ENCODE results near the gene EXOC3L1. TPM values are rescaled to one million over a fixed set of nuclear protein-coding genes. Genes with fewer than 3 reads are reported as not detected.
A peak's percentile ranks its signal among the peaks of the same experiment; 100 is the strongest.

EXOC3L1 gene
- total and polyA plus RNA-seq, 2 of the 13 experiments (the other 11 are each of a cell fraction or from before 2014, with no cell fraction given), result 0.12 TPM; not detected in 1

DNA sequence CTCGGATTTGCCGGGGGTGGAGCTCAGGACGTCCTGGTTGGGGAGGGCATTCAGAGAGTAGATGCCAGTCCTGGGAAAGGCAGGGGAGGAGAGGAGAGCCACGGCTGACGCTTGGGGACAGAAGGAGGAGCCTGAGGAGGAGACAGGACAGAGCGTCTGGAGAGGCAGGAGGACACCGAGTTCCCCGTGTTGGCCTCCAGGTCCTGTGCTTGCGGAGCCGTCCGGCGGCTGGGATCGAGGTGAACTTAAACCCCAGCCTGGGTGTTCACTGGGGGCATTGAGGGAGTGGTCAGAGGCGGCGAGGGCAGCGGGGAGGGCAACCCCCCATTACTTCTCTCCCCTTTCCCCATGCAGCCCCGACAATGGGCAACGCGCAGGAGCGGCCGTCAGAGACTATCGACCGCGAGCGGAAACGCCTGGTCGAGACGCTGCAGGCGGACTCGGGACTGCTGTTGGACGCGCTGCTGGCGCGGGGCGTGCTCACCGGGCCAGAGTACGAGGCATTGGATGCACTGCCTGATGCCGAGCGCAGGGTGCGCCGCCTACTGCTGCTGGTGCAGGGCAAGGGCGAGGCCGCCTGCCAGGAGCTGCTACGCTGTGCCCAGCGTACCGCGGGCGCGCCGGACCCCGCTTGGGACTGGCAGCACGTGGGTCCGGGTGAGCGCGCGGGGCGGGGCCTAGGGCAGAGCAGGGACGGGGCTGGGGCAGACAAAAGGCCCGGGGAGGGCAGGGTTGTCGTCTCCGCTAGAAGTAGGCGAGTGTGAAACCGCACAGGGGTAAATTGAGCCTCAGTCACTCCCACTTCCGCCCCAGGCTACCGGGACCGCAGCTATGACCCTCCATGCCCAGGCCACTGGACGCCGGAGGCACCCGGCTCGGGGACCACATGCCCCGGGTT lies 15.9 kb downstream of the EXOC3L1 start (continued):
- TF ChIP-seq, protein P1, sequence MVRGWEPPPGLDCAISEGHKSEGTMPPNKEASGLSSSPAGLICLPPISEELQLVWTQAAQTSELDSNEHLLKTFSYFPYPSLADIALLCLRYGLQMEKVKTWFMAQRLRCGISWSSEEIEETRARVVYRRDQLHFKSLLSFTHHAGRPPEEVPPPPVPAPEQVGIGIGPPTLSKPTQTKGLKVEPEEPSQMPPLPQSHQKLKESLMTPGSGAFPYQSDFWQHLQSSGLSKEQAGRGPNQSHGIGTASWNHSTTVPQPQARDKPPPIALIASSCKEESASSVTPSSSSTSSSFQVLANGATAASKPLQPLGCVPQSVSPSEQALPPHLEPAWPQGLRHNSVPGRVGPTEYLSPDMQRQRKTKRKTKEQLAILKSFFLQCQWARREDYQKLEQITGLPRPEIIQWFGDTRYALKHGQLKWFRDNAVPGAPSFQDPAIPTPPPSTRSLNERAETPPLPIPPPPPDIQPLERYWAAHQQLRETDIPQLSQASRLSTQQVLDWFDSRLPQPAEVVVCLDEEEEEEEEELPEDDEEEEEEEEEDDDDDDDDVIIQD (CRISPR knock-in tag; IDR thresholded peaks at IDR 0.05; ENCODE audit: low read depth), result no peak
- TF ChIP-seq SIX1 (CRISPR knock-in tag; IDR thresholded peaks at IDR 0.05; ENCODE audit: borderline replicate concordance), result no peak; the same call in 1 of the 2 replicates
- no peak for TF ChIP-seq ZNF672 (CRISPR knock-in tag; IDR thresholded peaks at IDR 0.05)
- TF ChIP-seq EZH2 (conservative IDR thresholded peaks at IDR 0.05; ENCODE audit: low read depth, low read length), result no peak
- TF ChIP-seq, protein P2, sequence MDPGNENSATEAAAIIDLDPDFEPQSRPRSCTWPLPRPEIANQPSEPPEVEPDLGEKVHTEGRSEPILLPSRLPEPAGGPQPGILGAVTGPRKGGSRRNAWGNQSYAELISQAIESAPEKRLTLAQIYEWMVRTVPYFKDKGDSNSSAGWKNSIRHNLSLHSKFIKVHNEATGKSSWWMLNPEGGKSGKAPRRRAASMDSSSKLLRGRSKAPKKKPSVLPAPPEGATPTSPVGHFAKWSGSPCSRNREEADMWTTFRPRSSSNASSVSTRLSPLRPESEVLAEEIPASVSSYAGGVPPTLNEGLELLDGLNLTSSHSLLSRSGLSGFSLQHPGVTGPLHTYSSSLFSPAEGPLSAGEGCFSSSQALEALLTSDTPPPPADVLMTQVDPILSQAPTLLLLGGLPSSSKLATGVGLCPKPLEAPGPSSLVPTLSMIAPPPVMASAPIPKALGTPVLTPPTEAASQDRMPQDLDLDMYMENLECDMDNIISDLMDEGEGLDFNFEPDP (CRISPR knock-in tag; conservative IDR thresholded peaks at IDR 0.05), result no peak
- TF ChIP-seq TP53 (CRISPR knock-in tag; conservative IDR thresholded peaks at IDR 0.05), result no peak; the same call in 1 of the 2 replicates
- TF ChIP-seq ZFP36 (IDR thresholded peaks at IDR 0.05; ENCODE audit: borderline replicate concordance, low read depth, low read length, partially characterized antibody), result no peak
- peak; percentile 45 for TF ChIP-seq ASH2L (IDR thresholded peaks at IDR 0.05; ENCODE audit: insufficient read length, low read depth, low read length)
- peak; percentile 79; the same call in 1 of the 2 replicates for TF ChIP-seq ZNF747 (CRISPR knock-in tag; IDR thresholded peaks at IDR 0.05; ENCODE audit: borderline replicate concordance)
- TF ChIP-seq GFI1 (CRISPR knock-in tag; IDR thresholded peaks at IDR 0.05; ENCODE audit: borderline replicate concordance), result 0 out of 2 replicates have a peak, but pooled peaks have one; percentile 61
- peak; percentile 94 for TF ChIP-seq REL (CRISPR knock-in tag; conservative IDR thresholded peaks at IDR 0.05)
- TF ChIP-seq ZNF724P (CRISPR knock-in tag; IDR thresholded peaks at IDR 0.05; ENCODE audit: borderline replicate concordance), result peak; percentile 91
- TF ChIP-seq, protein P3, sequence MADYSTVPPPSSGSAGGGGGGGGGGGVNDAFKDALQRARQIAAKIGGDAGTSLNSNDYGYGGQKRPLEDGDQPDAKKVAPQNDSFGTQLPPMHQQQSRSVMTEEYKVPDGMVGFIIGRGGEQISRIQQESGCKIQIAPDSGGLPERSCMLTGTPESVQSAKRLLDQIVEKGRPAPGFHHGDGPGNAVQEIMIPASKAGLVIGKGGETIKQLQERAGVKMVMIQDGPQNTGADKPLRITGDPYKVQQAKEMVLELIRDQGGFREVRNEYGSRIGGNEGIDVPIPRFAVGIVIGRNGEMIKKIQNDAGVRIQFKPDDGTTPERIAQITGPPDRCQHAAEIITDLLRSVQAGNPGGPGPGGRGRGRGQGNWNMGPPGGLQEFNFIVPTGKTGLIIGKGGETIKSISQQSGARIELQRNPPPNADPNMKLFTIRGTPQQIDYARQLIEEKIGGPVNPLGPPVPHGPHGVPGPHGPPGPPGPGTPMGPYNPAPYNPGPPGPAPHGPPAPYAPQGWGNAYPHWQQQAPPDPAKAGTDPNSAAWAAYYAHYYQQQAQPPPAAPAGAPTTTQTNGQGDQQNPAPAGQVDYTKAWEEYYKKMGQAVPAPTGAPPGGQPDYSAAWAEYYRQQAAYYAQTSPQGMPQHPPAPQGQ (CRISPR knock-in tag; IDR thresholded peaks at IDR 0.05; ENCODE audit: borderline replicate concordance), result peak; percentile 92; the same call in 1 of the 2 replicates
- peak; percentile 66; the same call in 1 of the 2 replicates for TF ChIP-seq YEATS4 (CRISPR knock-in tag; IDR thresholded peaks at IDR 0.05; ENCODE audit: borderline replicate concordance)
- no peak for TF ChIP-seq FOXP1 (IDR thresholded peaks at IDR 0.05)
- TF ChIP-seq FOXP1 (CRISPR knock-in tag; IDR thresholded peaks at IDR 0.05), result no peak; the same call in 1 of the 2 replicates
- TF ChIP-seq, protein P4, sequence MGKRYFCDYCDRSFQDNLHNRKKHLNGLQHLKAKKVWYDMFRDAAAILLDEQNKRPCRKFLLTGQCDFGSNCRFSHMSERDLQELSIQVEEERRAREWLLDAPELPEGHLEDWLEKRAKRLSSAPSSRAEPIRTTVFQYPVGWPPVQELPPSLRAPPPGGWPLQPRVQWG (CRISPR knock-in tag; IDR thresholded peaks at IDR 0.05; ENCODE audit: borderline replicate concordance, low read depth), result no peak
- TF ChIP-seq, protein P5, sequence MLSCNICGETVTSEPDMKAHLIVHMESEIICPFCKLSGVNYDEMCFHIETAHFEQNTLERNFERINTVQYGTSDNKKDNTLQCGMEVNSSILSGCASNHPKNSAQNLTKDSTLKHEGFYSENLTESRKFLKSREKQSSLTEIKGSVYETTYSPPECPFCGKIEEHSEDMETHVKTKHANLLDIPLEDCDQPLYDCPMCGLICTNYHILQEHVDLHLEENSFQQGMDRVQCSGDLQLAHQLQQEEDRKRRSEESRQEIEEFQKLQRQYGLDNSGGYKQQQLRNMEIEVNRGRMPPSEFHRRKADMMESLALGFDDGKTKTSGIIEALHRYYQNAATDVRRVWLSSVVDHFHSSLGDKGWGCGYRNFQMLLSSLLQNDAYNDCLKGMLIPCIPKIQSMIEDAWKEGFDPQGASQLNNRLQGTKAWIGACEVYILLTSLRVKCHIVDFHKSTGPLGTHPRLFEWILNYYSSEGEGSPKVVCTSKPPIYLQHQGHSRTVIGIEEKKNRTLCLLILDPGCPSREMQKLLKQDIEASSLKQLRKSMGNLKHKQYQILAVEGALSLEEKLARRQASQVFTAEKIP (CRISPR knock-in tag; IDR thresholded peaks at IDR 0.05; ENCODE audit: borderline replicate concordance), result no peak
- TF ChIP-seq, protein P6, sequence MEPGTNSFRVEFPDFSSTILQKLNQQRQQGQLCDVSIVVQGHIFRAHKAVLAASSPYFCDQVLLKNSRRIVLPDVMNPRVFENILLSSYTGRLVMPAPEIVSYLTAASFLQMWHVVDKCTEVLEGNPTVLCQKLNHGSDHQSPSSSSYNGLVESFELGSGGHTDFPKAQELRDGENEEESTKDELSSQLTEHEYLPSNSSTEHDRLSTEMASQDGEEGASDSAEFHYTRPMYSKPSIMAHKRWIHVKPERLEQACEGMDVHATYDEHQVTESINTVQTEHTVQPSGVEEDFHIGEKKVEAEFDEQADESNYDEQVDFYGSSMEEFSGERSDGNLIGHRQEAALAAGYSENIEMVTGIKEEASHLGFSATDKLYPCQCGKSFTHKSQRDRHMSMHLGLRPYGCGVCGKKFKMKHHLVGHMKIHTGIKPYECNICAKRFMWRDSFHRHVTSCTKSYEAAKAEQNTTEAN (CRISPR knock-in tag; conservative IDR thresholded peaks at IDR 0.05), result no peak; the same call in 1 of the 2 replicates
- TF ChIP-seq ZNF367 (CRISPR knock-in tag; IDR thresholded peaks at IDR 0.05; ENCODE audit: borderline replicate concordance), result no peak

All from HepG2 (cell line).